Esophagus squamous epithelium (tissue), 5 donors: ENCODE measurements around the gene TMEM255B. TPM values are rescaled to one million over a fixed set of nuclear protein-coding genes. Genes with fewer than 3 reads are reported as not detected.
"Not testable (repeated sequence)": the region's sequence is repeated elsewhere in the genome, so short reads cannot be mapped to it uniquely, and the experiment has no call there.

Source experiments
- DNase-seq: peaks from one replicate; lab custom pipeline; 2025; lab: John Stamatoyannopoulos, UW
- H3K27ac ChIP-seq, 4 donors: fragments of 200-600 bp; sonication (generic); one replicate each; pipeline ENCODE4 v1.5.1; 2016 to 2019; ENCODE audit warnings: mild to moderate bottlenecking in 1 of 4
- H3K27me3 ChIP-seq, 4 donors: fragments of 200-600 bp; sonication (generic); 1 replicate in 3 of 4; 2 replicates in 1 of 4; pipeline versions ENCODE4 v1.5.1 to v1.6.0; 2017 to 2021; ENCODE audit warnings: antibody characterized with exemption in 1 of 4
- H3K36me3 ChIP-seq, 3 donors: fragments of 200-600 bp; sonication (generic); one replicate each; pipeline ENCODE4 v1.5.1; 2016 to 2019
- H3K4me1 ChIP-seq, 3 donors: fragments of 200-600 bp; sonication (generic); one replicate each; pipeline ENCODE4 v1.5.1; 2017 to 2019
- H3K4me3 ChIP-seq, 4 donors: fragments of 200-600 bp; sonication (generic); 1 replicate in 3 of 4; 2 replicates in 1 of 4; pipeline ENCODE4 v1.5.1; 2016 to 2019; ENCODE audit warnings: mild to moderate bottlenecking in 2 of 4, moderate library complexity in 1 of 4
- H3K9me3 ChIP-seq, 3 donors: fragments of 200-600 bp; sonication (generic); one replicate each; pipeline ENCODE4 v1.5.1; 2016 to 2019
- CTCF ChIP-seq, 6 experiments: fragments of 450-650 bp in 4 of 6; fragments of 200-600 bp in 2 of 6; sonication (generic) in 2 of 6; IDR thresholded peaks; one replicate each; pipeline ENCODE4 v1.5.1; 2016 to 2019; ENCODE audit warnings: antibody characterized with exemption in 6 of 6, mild to moderate bottlenecking in 4 of 6, moderate library complexity in 4 of 6
- POLR2A ChIP-seq, 4 donors: fragments of 450-650 bp; IDR thresholded peaks; one replicate each; pipeline ENCODE4 v1.6.1; 2017; ENCODE audit warnings: antibody characterized with exemption in 4 of 4, mild to moderate bottlenecking in 4 of 4, moderate library complexity in 3 of 4
- WGBS, 2 donors: methylation state at CpG; one replicate each; pipeline ENCODE4 v1.1.5; 2018; 5-methylcytosine and 5-hydroxymethylcytosine counted together
- intact Hi-C: fragments of 100-400 bp; cut with DNase I; formaldehyde crosslinking; loops from one replicate; pipeline ENCODE4 v1.15.0; 2022
- total RNA-seq, 4 donors: library from RNA; depleted of rRNA; stranded (reverse); fragments of >200 nt; gene quantifications; one replicate each; pipeline ENCODE4 v1.1.0, GENCODE V29; 2016
- donor health status: DM: yes; HTN: yes; CAD: no.

Gene TMEM255B
- total RNA-seq, 4 donors from 2014 or later: 0.30 to 9.2 (median 3.2) TPM; not detected in 1

- H3K27ac ChIP-seq: peak overlapping the region in 3 of 4 donors; percentile 64 to 76 (median 65)
- DNase-seq: peak; percentile 31
- TF ChIP-seq CTCF (IDR thresholded peaks at IDR 0.05): peak; percentile 74 to 91 (median 84)
- TF ChIP-seq POLR2A (IDR thresholded peaks at IDR 0.05): no peak
- 20% methylated on average over 4 of the region's 36 CpGs; no CpG with 5 or more reads in 1 of the 2 donors for WGBS, 2 donors
- peak overlapping the region in 3 of 4 donors; percentile 42 to 65 (median 49) for H3K4me3 ChIP-seq
- H3K27me3 ChIP-seq: peaks cover 0 to 16% (median 1%) of the 10 kb centered on the region in 4 donors
- peaks cover 6 to 24% (median 7%) of the 10 kb centered on the region in 3 donors for H3K4me1 ChIP-seq
- no peaks in the 10 kb centered on the region for H3K9me3 ChIP-seq
- intact Hi-C loops: no loop called here
- H3K36me3 ChIP-seq: no peaks in the 10 kb centered on the region
Measured at GRCh38 chr13:113724780-113725315, 34.2 kb upstream of the TMEM255B start.

- H3K27ac ChIP-seq: peak overlapping the region in 3 of 4 donors; percentile 64 to 76 (median 65)
- DNase-seq: not testable (repeated sequence)
Measured at GRCh38 chr13:113725329-113726105, 33.5 kb upstream of the TMEM255B start.

GRCh38 chr13:113726106-113726821, 32.8 kb upstream of the TMEM255B start:
- DNase-seq, H3K36me3 ChIP-seq, intact Hi-C loops, H3K9me3 ChIP-seq: not testable (repeated sequence)
- Histone ChIP-seq H3K4me1 (peaks cover 6 to 24% (median 7%) of the 10 kb centered on the region in 3 donors), H3K27ac (peak overlapping the region in 3 of 4 donors; percentile 17 to 73 (median 31)), H3K4me3 (peak overlapping the region in 1 of 4 donors; percentile 27), H3K27me3 (peaks cover 0 to 30% (median 2%) of the 10 kb centered on the region in 4 donors)
- WGBS, 2 donors: no CpG with 5 or more reads among the region's 54 CpGs

More at GRCh38 chr13:113725329-113726105, 33.5 kb upstream of the TMEM255B start:
- no CpG with 5 or more reads among the region's 75 CpGs for WGBS, 2 donors
- intact Hi-C loops, H3K36me3 ChIP-seq, H3K9me3 ChIP-seq: not testable (repeated sequence)
- H3K4me3 ChIP-seq: peak overlapping the region in 3 of 4 donors; percentile 42 to 65 (median 49)
- peaks cover 6 to 24% (median 7%) of the 10 kb centered on the region in 3 donors for H3K4me1 ChIP-seq
- peaks cover 0 to 22% (median 2%) of the 10 kb centered on the region in 4 donors for H3K27me3 ChIP-seq

- Histone ChIP-seq H3K9me3 (no peaks in the 10 kb centered on the region), H3K27me3 (peaks cover 0 to 30% (median 2%) of the 10 kb centered on the region in 4 donors), H3K4me3 (no peak overlapping the region), H3K27ac (peak overlapping the region in 2 of 4 donors; percentile 17 to 73), H3K4me1 (peaks cover 6 to 24% (median 7%) of the 10 kb centered on the region in 3 donors), H3K36me3 (no peaks in the 10 kb centered on the region)
- intact Hi-C loops: no loop called here
- no peak for DNase-seq
- WGBS, 2 donors: 60% methylated on average over 3 of the region's 10 CpGs; no CpG with 5 or more reads in 1 of the 2 donors
- no peak for TF ChIP-seq CTCF (IDR thresholded peaks at IDR 0.05)
- TF ChIP-seq POLR2A (IDR thresholded peaks at IDR 0.05): no peak
Measured at GRCh38 chr13:113726961-113727411, 32.0 kb upstream of the TMEM255B start.

GRCh38 chr13:113728571-113729054, 30.4 kb upstream of the TMEM255B start:
- TF ChIP-seq POLR2A (IDR thresholded peaks at IDR 0.05) (no peak), CTCF (IDR thresholded peaks at IDR 0.05) (no peak)
- intact Hi-C loops: no loop called here
- WGBS, 2 donors: 87 to 90% methylated on average over 2 to 4 of the region's 16 CpGs

More at GRCh38 chr13:113728571-113729054, 30.4 kb upstream of the TMEM255B start:
- no peaks in the 10 kb centered on the region for H3K36me3 ChIP-seq
- H3K4me3 ChIP-seq: no peak overlapping the region
- H3K9me3 ChIP-seq: no peaks in the 10 kb centered on the region
- peaks cover 0 to 30% (median 2%) of the 10 kb centered on the region in 4 donors for H3K27me3 ChIP-seq
- peaks cover 6 to 24% (median 7%) of the 10 kb centered on the region in 3 donors for H3K4me1 ChIP-seq
- H3K27ac ChIP-seq: no peak overlapping the region
- DNase-seq: no peak
